Osteoblast (primary cell): Measurements from ENCODE around the gene SLC2A2. TPM values are rescaled to one million over a fixed set of nuclear protein-coding genes. Genes with fewer than 3 reads are reported as not detected.

ENCODE experiments used
- DNase-seq: peaks from one replicate; pipeline ENCODE4 v3.0.0; 2011; ENCODE audit warnings: low spot score, mixed read lengths; ENCODE audit not compliant: insufficient read length; ENCODE audit errors: missing footprints
- H2AFZ ChIP-seq: 2 replicates; pipeline ENCODE4 v1.6.0; 2011; ENCODE audit warnings: mild to moderate bottlenecking, low read length
- H3K27ac ChIP-seq: 2 replicates; pipeline ENCODE4 v1.5.1; 2011; ENCODE audit warnings: mild to moderate bottlenecking, low read depth, low read length, moderate library complexity
- H3K27me3 ChIP-seq: 2 replicates; pipeline ENCODE4 v1.6.0; 2012; ENCODE audit warnings: mild to moderate bottlenecking, control low read depth, inconsistent platforms, low read length, moderate library complexity; ENCODE audit not compliant: insufficient read depth
- H3K36me3 ChIP-seq: 2 replicates; pipeline ENCODE4 v1.5.1; 2011; ENCODE audit warnings: mild to moderate bottlenecking, low read length, control low read depth, moderate library complexity; ENCODE audit not compliant: insufficient read depth
- H3K4me1 ChIP-seq: 2 replicates; pipeline ENCODE4 v1.5.1; 2011; ENCODE audit warnings: mild to moderate bottlenecking, low read length, control low read depth, moderate library complexity; ENCODE audit not compliant: insufficient read depth
- H3K4me2 ChIP-seq: 2 replicates; pipeline ENCODE4 v1.6.0; 2011; ENCODE audit warnings: mild to moderate bottlenecking, low read length; ENCODE audit not compliant: insufficient read depth
- H3K4me3 ChIP-seq: fragments of 200-600 bp; sonication (generic); 3 replicates; pipeline ENCODE4 v1.5.1; 2012; ENCODE audit warnings: mild to moderate bottlenecking, low read length, inconsistent platforms; ENCODE audit not compliant: insufficient read depth
- H3K79me2 ChIP-seq: 2 replicates; pipeline ENCODE4 v1.6.0; 2012; ENCODE audit warnings: mild to moderate bottlenecking, low read length, control low read depth, inconsistent platforms; ENCODE audit not compliant: insufficient read depth
- H3K9me3 ChIP-seq: 2 replicates; pipeline ENCODE4 v1.5.1; 2011; ENCODE audit warnings: low read depth, low read length, control low read depth
- H4K20me1 ChIP-seq: 2 replicates; pipeline ENCODE4 v1.6.0; 2012; ENCODE audit warnings: mild to moderate bottlenecking, low read length, control low read depth; ENCODE audit not compliant: insufficient read depth
- CTCF ChIP-seq: IDR thresholded peaks from 2 replicates; pipeline ENCODE4 v1.5.1; 2011; ENCODE audit warnings: mild to moderate bottlenecking, low read depth, low read length, moderate library complexity; ENCODE audit errors: extremely low read depth
- total RNA-seq: library from RNA; depleted of rRNA; stranded (reverse); fragments of >200 nt; gene quantifications from 2 replicates; pipeline ENCODE4 v1.2.3, GENCODE V29; 2012

Gene SLC2A2
- total RNA-seq, 1 donor, result not detected

- no peak overlapping the region for H3K4me3 ChIP-seq
- H3K36me3 ChIP-seq, result no peaks in the 10 kb centered on the region
- H3K9me3 ChIP-seq, result no peaks in the 10 kb centered on the region
- H3K79me2 ChIP-seq, result no peaks in the 10 kb centered on the region
- H3K4me1 ChIP-seq, result peaks cover 8% of the 10 kb centered on the region
- peak overlapping the region; percentile 0 for H2AFZ ChIP-seq
- H4K20me1 ChIP-seq, result no peaks in the 10 kb centered on the region
- no peak overlapping the region for H3K27ac ChIP-seq
- peak; percentile 58 for TF ChIP-seq CTCF
- no peak overlapping the region for H3K4me2 ChIP-seq
- H3K27me3 ChIP-seq, result no peaks in the 10 kb centered on the region
- peak; percentile 66 for DNase-seq
These were observed 64.7 kb downstream of the SLC2A2 start for GRCh38 chr3:170961616-170962400.

DNA sequence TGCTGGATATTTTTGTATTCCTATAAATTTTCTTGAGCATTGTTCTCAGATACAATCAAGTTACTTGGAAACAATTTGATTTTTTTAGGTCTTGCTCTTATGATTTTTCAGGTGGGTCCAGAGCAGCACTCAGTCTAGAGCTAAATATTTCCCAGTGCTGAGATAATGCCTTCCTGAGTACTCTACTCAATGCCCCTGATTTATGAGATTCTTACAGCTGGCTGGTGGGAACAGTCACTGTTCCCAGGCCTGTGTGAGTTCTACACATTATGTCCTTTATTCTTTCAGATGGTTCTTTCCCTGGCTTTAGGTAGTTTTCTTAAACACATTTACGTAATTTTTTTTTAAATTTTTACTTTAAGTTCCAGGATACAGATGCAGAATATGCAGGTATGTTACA is 67.1 kb downstream of the SLC2A2 start:
- no peak for DNase-seq
- H3K9me3 ChIP-seq, result no peaks in the 10 kb centered on the region
- no peaks in the 10 kb centered on the region for H3K27me3 ChIP-seq
- H3K4me2 ChIP-seq, result no peak overlapping the region
- no peaks in the 10 kb centered on the region for H4K20me1 ChIP-seq
- H3K4me1 ChIP-seq, result peaks cover 8% of the 10 kb centered on the region
- no peak overlapping the region for H3K4me3 ChIP-seq
- no peak overlapping the region for H2AFZ ChIP-seq
- H3K79me2 ChIP-seq, result no peaks in the 10 kb centered on the region
- no peaks in the 10 kb centered on the region for H3K36me3 ChIP-seq
- no peak for TF ChIP-seq CTCF
- H3K27ac ChIP-seq, result no peak overlapping the region

GRCh38 chr3:170956647-170957046 is 69.9 kb downstream of the SLC2A2 start:
- H3K4me2 ChIP-seq, result no peak overlapping the region
- no peaks in the 10 kb centered on the region for H4K20me1 ChIP-seq
- peaks cover under 1% of the 10 kb centered on the region for H3K4me1 ChIP-seq
- H3K27ac ChIP-seq, result no peak overlapping the region
- no peaks in the 10 kb centered on the region for H3K36me3 ChIP-seq
- no peaks in the 10 kb centered on the region for H3K9me3 ChIP-seq
- H3K79me2 ChIP-seq, result no peaks in the 10 kb centered on the region
- TF ChIP-seq CTCF, result no peak
- DNase-seq, result no peak
- H3K27me3 ChIP-seq, result peaks cover 4% of the 10 kb centered on the region
- H2AFZ ChIP-seq, result no peak overlapping the region
- H3K4me3 ChIP-seq, result no peak overlapping the region

DNA sequence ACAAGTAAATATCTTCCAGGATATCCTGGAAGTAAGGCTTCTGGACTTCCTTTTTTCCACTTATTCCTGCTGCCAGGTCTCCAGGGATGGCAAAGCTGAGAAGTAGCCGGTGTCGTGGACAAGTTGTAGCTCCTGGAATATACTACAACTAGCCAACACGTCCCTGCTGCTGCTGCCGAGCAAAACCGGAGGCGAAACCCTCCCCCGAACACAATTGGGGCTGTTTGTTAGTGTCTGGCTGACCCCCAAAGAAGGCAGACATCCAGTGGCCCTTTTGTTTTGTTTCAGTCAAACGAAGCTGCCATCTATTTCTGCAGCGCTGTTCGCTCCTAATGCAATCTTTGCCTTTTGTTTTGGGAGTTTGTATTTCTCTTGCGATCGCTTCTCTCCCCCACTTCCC is 72.8 kb downstream of the SLC2A2 start:
- Histone ChIP-seq H3K4me1 (no peaks in the 10 kb centered on the region), H3K4me2 (no peak overlapping the region), H2AFZ (no peak overlapping the region)

More for the DNA sequence above, 72.8 kb downstream of the SLC2A2 start:
- H3K36me3 ChIP-seq, result no peaks in the 10 kb centered on the region
- no peaks in the 10 kb centered on the region for H3K79me2 ChIP-seq
- H3K27me3 ChIP-seq, result peaks cover 12% of the 10 kb centered on the region
- no peak overlapping the region for H3K4me3 ChIP-seq
- TF ChIP-seq CTCF, result no peak
- H3K27ac ChIP-seq, result no peak overlapping the region
- DNase-seq, result no peak
- H3K9me3 ChIP-seq, result no peaks in the 10 kb centered on the region
- no peaks in the 10 kb centered on the region for H4K20me1 ChIP-seq
